ENCODE data around the gene SLC43A1. TPM values are rescaled to one million over a fixed set of nuclear protein-coding genes. Genes with fewer than 3 reads are reported as not detected.
A peak's percentile ranks its signal among the peaks of the same experiment; 100 is the strongest.
"Not testable (repeated sequence)": the region's sequence is repeated elsewhere in the genome, so short reads cannot be mapped to it uniquely, and the experiment has no call there.

The SLC43A1 gene
- total RNA-seq, 1 donor from 2014 or later = 6.4 TPM

GRCh38 chr11:57457643-57458023, 57.9 kb downstream of the SLC43A1 start:
- intact Hi-C loops (cut with DNase I) = loop anchor here (1.0 to 10.0 kb wide), 5 partner anchors 22 to 1057 kb away; no protein-coding TSS in a partner anchor
- no peak for DNase-seq (ENCODE audit: missing footprints)
- ATAC-seq = no peak

- intact Hi-C loops (cut with DNase I) = loop anchor here (1.0 to 10.0 kb wide), 5 partner anchors 22 to 1058 kb away; no protein-coding TSS in a partner anchor
- ATAC-seq = peak; percentile 89
Measured at GRCh38 chr11:57456960-57457642, 58.4 kb downstream of the SLC43A1 start.

GRCh38 chr11:57453543-57454177, 61.8 kb downstream of the SLC43A1 start:
- DNase-seq (ENCODE audit: missing footprints) (no peak), ATAC-seq (no peak)
- intact Hi-C loops (cut with DNase I) = loop anchor here (10.0 kb wide), 1 partner anchor 1061 kb away; no protein-coding TSS in a partner anchor

More at GRCh38 chr11:57456960-57457642, 58.4 kb downstream of the SLC43A1 start:
- peak; percentile 95 for DNase-seq (ENCODE audit: missing footprints)

- DNase-seq (ENCODE audit: missing footprints) (no peak), ATAC-seq (no peak)
- intact Hi-C loops (cut with DNase I) = no loop called here
Measured at GRCh38 chr11:57446055-57446454, 69.4 kb downstream of the SLC43A1 start.

GRCh38 chr11:57445122-57445394, 70.4 kb downstream of the SLC43A1 start:
- DNase-seq (ENCODE audit: missing footprints); intact Hi-C loops (cut with DNase I); ATAC-seq: not testable (repeated sequence)

- no peak for ATAC-seq
- intact Hi-C loops (cut with DNase I) = no loop called here
- DNase-seq (ENCODE audit: missing footprints) = no peak
Measured at GRCh38 chr11:57444362-57445121, 71.0 kb downstream of the SLC43A1 start.

- DNase-seq (ENCODE audit: missing footprints) (no peak), ATAC-seq (no peak)
- intact Hi-C loops (cut with DNase I) = no loop called here
Measured at GRCh38 chr11:57440744-57441414, 74.6 kb downstream of the SLC43A1 start.

GRCh38 chr11:57439786-57440185, 75.7 kb downstream of the SLC43A1 start:
- no peak for DNase-seq (ENCODE audit: missing footprints)
- ATAC-seq = no peak
- intact Hi-C loops (cut with DNase I) = no loop called here

GRCh38 chr11:57438345-57439285, 76.9 kb downstream of the SLC43A1 start:
- ATAC-seq (no peak), DNase-seq (ENCODE audit: missing footprints) (no peak)
- intact Hi-C loops (cut with DNase I) = no loop called here

GRCh38 chr11:57436031-57436430, 79.5 kb downstream of the SLC43A1 start:
- intact Hi-C loops (cut with DNase I) = no loop called here
- DNase-seq (ENCODE audit: missing footprints) (no peak), ATAC-seq (no peak)

GRCh38 chr11:57434640-57435546, 80.6 kb downstream of the SLC43A1 start:
- no peak for DNase-seq (ENCODE audit: missing footprints)
- ATAC-seq = peak; percentile 84
- intact Hi-C loops (cut with DNase I) = no loop called here

Other genes with a start within 250 kb of the SLC43A1 start
- gene TNKS1BP1, start 190.8 kb downstream of the SLC43A1 start, total RNA-seq = 51.2 TPM
- gene SSRP1, start 179.8 kb downstream of the SLC43A1 start, total RNA-seq = 33.8 TPM
- gene P2RX3, start 177.3 kb downstream of the SLC43A1 start, total RNA-seq = 3.2 TPM
- not detected for gene PRG3, start 134.6 kb downstream of the SLC43A1 start, total RNA-seq
- gene PRG2, start 125.1 kb downstream of the SLC43A1 start, total RNA-seq = not detected
- gene SLC43A3, start 88.6 kb downstream of the SLC43A1 start, total RNA-seq = 22.4 TPM
- 1.6 TPM for gene RTN4RL2, start 55.2 kb downstream of the SLC43A1 start, total RNA-seq
- gene TIMM10, start 15.1 kb upstream of the SLC43A1 start, total RNA-seq = 58.1 TPM
- gene SMTNL1, start 21.9 kb upstream of the SLC43A1 start, total RNA-seq = not detected
- gene UBE2L6, start 52.0 kb upstream of the SLC43A1 start, total RNA-seq = 19.2 TPM
- 157 TPM for gene SERPING1, start 82.0 kb upstream of the SLC43A1 start, total RNA-seq
- gene YPEL4, start 134.2 kb upstream of the SLC43A1 start, total RNA-seq = 0.51 TPM
- gene CLP1, start 142.1 kb upstream of the SLC43A1 start, total RNA-seq = 6.2 TPM
- gene ZDHHC5, start 152.4 kb upstream of the SLC43A1 start, total RNA-seq = 44.9 TPM
- gene MED19, start 196.5 kb upstream of the SLC43A1 start, total RNA-seq = 7.9 TPM
- 56.9 TPM for gene TMX2, start 196.9 kb upstream of the SLC43A1 start, total RNA-seq
- 72.9 TPM for gene SELENOH, start 225.8 kb upstream of the SLC43A1 start, total RNA-seq
- not detected for gene BTBD18, start 236.1 kb upstream of the SLC43A1 start, total RNA-seq
- 67.0 TPM for gene CTNND1, start 246.1 kb upstream of the SLC43A1 start, total RNA-seq